Measurements from ENCODE around the gene BPIFB2. TPM values are rescaled to one million over a fixed set of nuclear protein-coding genes. Genes with fewer than 3 reads are reported as not detected.

BPIFB2 gene
- polyA plus RNA-seq, 3 donors, result not detected

GRCh38 chr20:33065785-33066184 is 58.3 kb downstream of the BPIFB2 start:
- H3K27ac ChIP-seq (ENCODE audit: low read depth in 1 of 2, low read length in 2 of 2), result no peak overlapping the region
- H3K27ac Mint-ChIP-seq, result no peak overlapping the region

GRCh38 chr20:33067806-33068205 is 60.3 kb downstream of the BPIFB2 start:
- peaks cover 1 to 4% (median 1%) of the 10 kb centered on the region in 3 donors for H3K27me3 Mint-ChIP-seq (ENCODE audit: low read depth in 3 of 3)
- no peak for TF ChIP-seq CTCF (IDR thresholded peaks at IDR 0.05)
- Histone ChIP-seq H3K4me1 (ENCODE audit: control insufficient read depth in 1 of 2, insufficient read depth in 2 of 2, low read length in 2 of 2) (peaks cover 11 to 12% of the 10 kb centered on the region in 2 donors), H3K9me3 (replicated peaks in 1 of 2; ENCODE audit: control insufficient read depth in 1 of 2, insufficient read depth in 1 of 2, low read length in 2 of 2) (no peaks in the 10 kb centered on the region), H3K79me2 (ENCODE audit: insufficient read depth, low read length) (no peaks in the 10 kb centered on the region), H3K9ac (ENCODE audit: insufficient read depth, low read length, poor library complexity, severe bottlenecking) (peak overlapping the region; percentile 35), H3K4me3 (replicated peaks in 1 of 3; ENCODE audit: low read depth in 2 of 3, low read length in 3 of 3) (no peak overlapping the region), H3K27ac (ENCODE audit: low read depth in 1 of 2, low read length in 2 of 2) (peak overlapping the region in 1 of 2 donors; percentile 9), H2AFZ (ENCODE audit: insufficient read depth, low read depth, low read length, poor library complexity, severe bottlenecking) (peak overlapping the region; percentile 75), H4K20me1 (ENCODE audit: insufficient read depth, low read length) (no peaks in the 10 kb centered on the region), H3K36me3 (replicated peaks in 1 of 2; ENCODE audit: control insufficient read depth in 1 of 2, insufficient read depth in 2 of 2, low read length in 2 of 2) (no peaks in the 10 kb centered on the region), H3K27me3 (ENCODE audit: control insufficient read depth in 2 of 2, insufficient read depth in 2 of 2, low read length in 2 of 2) (no peaks in the 10 kb centered on the region), H3K4me2 (replicated peaks; ENCODE audit: extremely low read depth, low read length, poor library complexity, severe bottlenecking) (peak overlapping the region; percentile 12)
- H3K9me3 Mint-ChIP-seq, result no peaks in the 10 kb centered on the region
- H3K4me1 Mint-ChIP-seq, result peaks cover 16% of the 10 kb centered on the region
- H3K36me3 Mint-ChIP-seq, result no peaks in the 10 kb centered on the region
- H3K27ac Mint-ChIP-seq, result peak overlapping the region in 2 of 7 donors; percentile 27 to 55
- peak in 1 of 3 donors; percentile 17 for DNase-seq
- WGBS (ENCODE audit: insufficient coverage), result 31% methylated on average over 3 of the region's 3 CpGs
- peak overlapping the region in 1 of 2 donors; percentile 57 for H3K4me3 Mint-ChIP-seq
- intact Hi-C loops (cut with micrococcal nuclease), result no loop called here

More at GRCh38 chr20:33065785-33066184, 58.3 kb downstream of the BPIFB2 start:
- Histone ChIP-seq H3K4me3 (replicated peaks in 1 of 3; ENCODE audit: low read depth in 2 of 3, low read length in 3 of 3) (no peak overlapping the region), H4K20me1 (ENCODE audit: insufficient read depth, low read length) (no peaks in the 10 kb centered on the region), H3K4me1 (ENCODE audit: control insufficient read depth in 1 of 2, insufficient read depth in 2 of 2, low read length in 2 of 2) (peaks cover 11 to 12% of the 10 kb centered on the region in 2 donors), H3K36me3 (replicated peaks in 1 of 2; ENCODE audit: control insufficient read depth in 1 of 2, insufficient read depth in 2 of 2, low read length in 2 of 2) (no peaks in the 10 kb centered on the region), H3K9me3 (replicated peaks in 1 of 2; ENCODE audit: control insufficient read depth in 1 of 2, insufficient read depth in 1 of 2, low read length in 2 of 2) (no peaks in the 10 kb centered on the region), H3K9ac (ENCODE audit: insufficient read depth, low read length, poor library complexity, severe bottlenecking) (no peak overlapping the region), H2AFZ (ENCODE audit: insufficient read depth, low read depth, low read length, poor library complexity, severe bottlenecking) (no peak overlapping the region), H3K79me2 (ENCODE audit: insufficient read depth, low read length) (no peaks in the 10 kb centered on the region), H3K4me2 (replicated peaks; ENCODE audit: extremely low read depth, low read length, poor library complexity, severe bottlenecking) (no peak overlapping the region), H3K27me3 (ENCODE audit: control insufficient read depth in 2 of 2, insufficient read depth in 2 of 2, low read length in 2 of 2) (no peaks in the 10 kb centered on the region)
- intact Hi-C loops (cut with micrococcal nuclease), result no loop called here
- peaks cover 1 to 4% (median 1%) of the 10 kb centered on the region in 3 donors for H3K27me3 Mint-ChIP-seq (ENCODE audit: low read depth in 3 of 3)
- DNase-seq, result no peak
- no peak overlapping the region for H3K4me3 Mint-ChIP-seq
- peaks cover 16% of the 10 kb centered on the region for H3K4me1 Mint-ChIP-seq
- no peak for TF ChIP-seq CTCF (IDR thresholded peaks at IDR 0.05)
- 94% methylated on average over 9 of the region's 9 CpGs for WGBS (ENCODE audit: insufficient coverage)
- H3K9me3 Mint-ChIP-seq, result no peaks in the 10 kb centered on the region
- no peaks in the 10 kb centered on the region for H3K36me3 Mint-ChIP-seq

Data from CD14-positive monocyte (primary cell).